Caco-2 (cell line): Measurements from ENCODE around the gene CRMP1. TPM values are rescaled to one million over a fixed set of nuclear protein-coding genes. Genes with fewer than 3 reads are reported as not detected.

Experiments
- BruUV-seq: library from RNA; stranded (reverse); fragments of 400-500 nt; replicated peaks from 2 replicates; lab custom pipeline; 2021; lab: Mats Ljungman, UMichigan
- CTCF ChIA-PET: fragments of 300-600 bp; sonication (Branson Sonifier 250); formaldehyde crosslinking; loops from one replicate; lab custom pipeline; 2022; ENCODE audit warnings: antibody characterized with exemption; lab: Charles Lee
- POLR2A ChIA-PET: fragments of 300-600 bp; sonication (Branson Sonifier 250); formaldehyde crosslinking; loops from one replicate; lab custom pipeline; 2022; ENCODE audit warnings: antibody characterized with exemption; lab: Charles Lee
- DNase-seq, 2 experiments: peaks; one replicate each; pipeline versions ENCODE4 v3.0.0 to v3.0.0-alpha.2; 2020 to 2022
- H3K27me3 ChIP-seq: replicated peaks from 2 replicates; pipeline ENCODE4 v1.6.0; 2011; ENCODE audit warnings: low read length; ENCODE audit not compliant: control insufficient read depth, insufficient read depth
- H3K36me3 ChIP-seq: 2 replicates; pipeline ENCODE4 v1.5.1; 2011; ENCODE audit warnings: low read length; ENCODE audit not compliant: control insufficient read depth, insufficient read depth
- H3K4me1 ChIP-seq: fragments of 250-450 bp; sonication (Bioruptor Pico); 2 replicates; pipeline ENCODE4 v1.5.1; 2020; ENCODE audit warnings: mild to moderate bottlenecking
- H3K4me3 ChIP-seq: 2 replicates; pipeline ENCODE4 v1.5.1; 2011; ENCODE audit warnings: low read depth, mild to moderate bottlenecking, control low read depth, low read length
- H3K9me3 ChIP-seq: fragments of 250-450 bp; sonication (Bioruptor Pico); 2 replicates; pipeline ENCODE4 v1.5.1; 2020; ENCODE audit warnings: mild to moderate bottlenecking, moderate library complexity
- H3K27ac Mint-ChIP-seq: one replicate; pipeline ENCODE4 v1.8.0; 2022; ENCODE audit warnings: mixed read lengths; ENCODE audit not compliant: unreplicated experiment
- H3K27me3 Mint-ChIP-seq: one replicate; pipeline ENCODE4 v1.8.0; 2022; ENCODE audit warnings: mixed read lengths; ENCODE audit not compliant: insufficient read depth, unreplicated experiment
- H3K36me3 Mint-ChIP-seq: one replicate; pipeline ENCODE4 v1.8.0; 2022; ENCODE audit warnings: mild to moderate bottlenecking, mixed read lengths; ENCODE audit not compliant: insufficient read depth, unreplicated experiment
- H3K4me1 Mint-ChIP-seq: one replicate; pipeline ENCODE4 v1.8.0; 2022; ENCODE audit warnings: low read depth, mixed read lengths; ENCODE audit not compliant: unreplicated experiment
- H3K4me3 Mint-ChIP-seq: one replicate; pipeline ENCODE4 v1.8.0; 2022; ENCODE audit warnings: mild to moderate bottlenecking, moderate library complexity, mixed read lengths; ENCODE audit not compliant: unreplicated experiment
- H3K9me3 Mint-ChIP-seq: one replicate; pipeline ENCODE4 v1.8.0; 2022; ENCODE audit warnings: mixed read lengths; ENCODE audit not compliant: unreplicated experiment
- intact Hi-C: fragments of 100-400 bp; cut with micrococcal nuclease; formaldehyde crosslinking; loops from one replicate; pipeline ENCODE4 v1.10.0; 2022; ENCODE audit not compliant: unreplicated experiment
- total RNA-seq: library from RNA; stranded (reverse); gene quantifications from 2 replicates; pipeline ENCODE4 v1.2.3, GENCODE V29; 2022
- TF ChIP-seq, protein P1 (sequence below), 2 experiments: fragments of 200-600 bp in 1 of 2; IDR thresholded peaks; 1 replicate in 1 of 2; 2 replicates in 1 of 2; pipeline versions ENCODE4 v1.5.1 to v1.8.0; 2011 to 2022; ENCODE audit warnings: antibody characterized with exemption in 1 of 2, control low read depth in 1 of 2, inconsistent platforms in 1 of 2, low read depth in 1 of 2, low read length in 1 of 2, mild to moderate bottlenecking in 1 of 2, moderate library complexity in 1 of 2; ENCODE audit not compliant: insufficient read depth in 1 of 2, severe bottlenecking in 1 of 2, unreplicated experiment in 1 of 2

Gene CRMP1
- total RNA-seq, 1 experiment from 2014 or later: not detected

DNA sequence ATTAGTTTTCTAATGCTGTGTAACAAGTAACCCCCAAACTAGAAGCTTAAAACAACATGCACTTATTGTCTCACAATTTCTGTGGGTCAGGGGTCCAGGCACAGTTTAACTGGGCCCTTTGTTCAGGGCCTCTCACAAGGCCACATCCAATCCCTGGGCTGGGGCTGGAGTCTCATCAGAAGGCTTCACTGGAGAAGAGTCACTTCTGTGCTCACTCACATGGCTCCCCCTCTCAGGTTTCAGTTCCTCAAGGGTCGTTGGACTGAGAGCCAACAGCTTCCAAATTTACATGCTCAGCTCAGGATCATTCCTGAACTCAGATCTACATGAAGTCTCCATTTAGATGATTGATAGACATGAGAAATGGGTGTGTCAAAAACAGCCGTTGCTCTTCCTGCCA lies 104.7 kb downstream of the CRMP1 start:
- H3K36me3 ChIP-seq: no peaks in the 10 kb centered on the region

DNA sequence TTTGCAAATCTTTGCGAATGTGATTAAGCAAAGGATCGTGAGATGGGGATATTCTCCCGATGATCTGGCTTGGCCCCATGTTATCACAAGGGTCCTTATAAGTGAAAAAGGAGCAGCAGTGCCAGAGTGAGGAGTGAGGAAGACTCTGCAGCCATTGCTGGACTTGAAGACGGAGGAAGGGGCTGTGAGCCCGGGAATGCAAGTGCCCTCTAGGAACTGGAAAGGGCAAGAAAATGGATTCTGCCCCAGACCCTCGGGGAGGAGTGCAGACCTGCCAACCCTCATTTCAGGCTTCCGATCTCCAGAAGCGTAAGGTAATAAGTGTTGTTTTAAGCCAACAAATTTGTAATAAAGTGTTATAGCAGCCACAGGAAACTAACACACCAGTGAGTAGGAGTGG lies 105.6 kb downstream of the CRMP1 start:
- DNase-seq: no peak
- Mint-ChIP-seq H3K36me3 (no peaks in the 10 kb centered on the region), H3K4me3 (no peak overlapping the region), H3K27ac (no peak overlapping the region), H3K9me3 (no peaks in the 10 kb centered on the region), H3K27me3 (peaks cover 7% of the 10 kb centered on the region), H3K4me1 (no peaks in the 10 kb centered on the region)
- H3K4me1 ChIP-seq: no peaks in the 10 kb centered on the region
- no peaks in the 10 kb centered on the region for H3K36me3 ChIP-seq
- no peak overlapping the region for H3K4me3 ChIP-seq
- H3K27me3 ChIP-seq: no peaks in the 10 kb centered on the region
- intact Hi-C loops: no loop called here
- ChIA-PET POLR2A (no interaction called here), CTCF (no interaction called here)
- no peaks in the 10 kb centered on the region for H3K9me3 ChIP-seq
- BruUV-seq: no TSS peak
- TF ChIP-seq, protein P1, sequence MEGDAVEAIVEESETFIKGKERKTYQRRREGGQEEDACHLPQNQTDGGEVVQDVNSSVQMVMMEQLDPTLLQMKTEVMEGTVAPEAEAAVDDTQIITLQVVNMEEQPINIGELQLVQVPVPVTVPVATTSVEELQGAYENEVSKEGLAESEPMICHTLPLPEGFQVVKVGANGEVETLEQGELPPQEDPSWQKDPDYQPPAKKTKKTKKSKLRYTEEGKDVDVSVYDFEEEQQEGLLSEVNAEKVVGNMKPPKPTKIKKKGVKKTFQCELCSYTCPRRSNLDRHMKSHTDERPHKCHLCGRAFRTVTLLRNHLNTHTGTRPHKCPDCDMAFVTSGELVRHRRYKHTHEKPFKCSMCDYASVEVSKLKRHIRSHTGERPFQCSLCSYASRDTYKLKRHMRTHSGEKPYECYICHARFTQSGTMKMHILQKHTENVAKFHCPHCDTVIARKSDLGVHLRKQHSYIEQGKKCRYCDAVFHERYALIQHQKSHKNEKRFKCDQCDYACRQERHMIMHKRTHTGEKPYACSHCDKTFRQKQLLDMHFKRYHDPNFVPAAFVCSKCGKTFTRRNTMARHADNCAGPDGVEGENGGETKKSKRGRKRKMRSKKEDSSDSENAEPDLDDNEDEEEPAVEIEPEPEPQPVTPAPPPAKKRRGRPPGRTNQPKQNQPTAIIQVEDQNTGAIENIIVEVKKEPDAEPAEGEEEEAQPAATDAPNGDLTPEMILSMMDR (IDR thresholded peaks at IDR 0.05; ENCODE audit: insufficient read depth in 1 of 2, low read depth in 1 of 2, low read length in 1 of 2, severe bottlenecking in 1 of 2, unreplicated experiment in 1 of 2): no peak

More for the DNA sequence above, 104.7 kb downstream of the CRMP1 start:
- ChIA-PET POLR2A (no interaction called here), CTCF (no interaction called here)
- H3K4me3 ChIP-seq: no peak overlapping the region
- DNase-seq: no peak
- Mint-ChIP-seq H3K27ac (no peak overlapping the region), H3K36me3 (no peaks in the 10 kb centered on the region), H3K4me1 (no peaks in the 10 kb centered on the region), H3K4me3 (no peak overlapping the region), H3K9me3 (no peaks in the 10 kb centered on the region), H3K27me3 (peaks cover 7% of the 10 kb centered on the region)
- no TSS peak for BruUV-seq
- H3K27me3 ChIP-seq: no peaks in the 10 kb centered on the region; the same call in 1 of the 2 replicates
- TF ChIP-seq, protein P1 (IDR thresholded peaks at IDR 0.05; ENCODE audit: insufficient read depth in 1 of 2, low read depth in 1 of 2, low read length in 1 of 2, severe bottlenecking in 1 of 2, unreplicated experiment in 1 of 2): no peak
- no peaks in the 10 kb centered on the region for H3K4me1 ChIP-seq
- intact Hi-C loops: no loop called here
- no peaks in the 10 kb centered on the region for H3K9me3 ChIP-seq

DNA sequence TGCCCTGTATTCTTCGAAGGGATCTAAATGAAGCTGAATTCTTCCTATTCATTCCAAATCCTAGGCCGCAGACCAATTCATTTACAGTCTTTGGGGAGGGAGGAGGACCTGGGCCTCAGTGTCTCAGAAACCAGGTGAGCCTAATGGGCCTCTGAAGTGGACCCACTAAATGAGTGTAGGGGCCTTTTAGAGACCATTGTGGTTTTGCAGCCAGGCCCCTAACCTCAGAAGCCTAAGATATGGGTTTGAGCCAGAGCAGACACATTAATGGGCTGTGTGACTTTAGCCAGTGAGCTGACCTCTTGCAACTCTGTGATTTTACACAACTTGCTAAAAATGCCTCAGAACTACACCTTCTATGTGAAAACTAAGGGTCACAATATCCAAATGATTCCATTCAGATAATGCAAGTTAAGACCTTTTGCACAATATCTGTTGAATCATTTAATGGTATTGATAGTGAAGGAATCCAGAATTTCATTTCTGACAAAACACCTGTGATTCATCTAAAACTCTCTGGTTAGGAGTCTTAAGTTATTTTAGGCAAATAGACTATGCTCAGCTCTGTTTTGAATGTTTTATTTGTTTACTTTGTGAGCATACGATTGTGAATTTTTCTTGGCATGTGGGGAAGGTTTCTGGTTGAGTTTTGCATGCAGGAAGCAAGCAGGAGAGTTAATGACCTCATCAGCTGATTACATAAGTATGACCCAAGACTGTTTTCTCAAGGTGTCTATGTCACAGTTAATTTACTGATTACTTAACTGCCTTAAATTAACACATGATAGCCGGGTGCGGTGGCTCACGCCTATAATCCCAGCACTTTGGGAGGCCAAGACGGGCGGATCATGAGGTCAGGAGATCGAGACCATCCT lies 106.8 kb downstream of the CRMP1 start:
- CTCF ChIA-PET: no interaction called here
- Mint-ChIP-seq H3K4me3 (no peak overlapping the region), H3K4me1 (no peaks in the 10 kb centered on the region), H3K9me3 (no peaks in the 10 kb centered on the region), H3K27ac (no peak overlapping the region), H3K27me3 (peaks cover 4% of the 10 kb centered on the region), H3K36me3 (no peaks in the 10 kb centered on the region)
- no peaks in the 10 kb centered on the region for H3K4me1 ChIP-seq
- no peaks in the 10 kb centered on the region for H3K9me3 ChIP-seq
- BruUV-seq: no TSS peak
- H3K4me3 ChIP-seq: no peak overlapping the region
- intact Hi-C loops: no loop called here
- POLR2A ChIA-PET: no interaction called here
- H3K36me3 ChIP-seq: no peaks in the 10 kb centered on the region
- no peak for DNase-seq
- no peaks in the 10 kb centered on the region for H3K27me3 ChIP-seq
- TF ChIP-seq, protein P1 (IDR thresholded peaks at IDR 0.05; ENCODE audit: insufficient read depth in 1 of 2, low read depth in 1 of 2, low read length in 1 of 2, severe bottlenecking in 1 of 2, unreplicated experiment in 1 of 2): no peak
